Adipose tissue (tissue), 3 donors: ENCODE measurements around the gene HDGFL2. TPM values are rescaled to one million over a fixed set of nuclear protein-coding genes. Genes with fewer than 3 reads are reported as not detected.

Experiments
- H3K27ac ChIP-seq: one replicate; pipeline ENCODE4 v1.5.1; 2013; ENCODE audit warnings: low read depth, low read length
- WGBS, 3 donors: extraction: QIAGEN DNeasy Blood & Tissue Kit; methylation state at CpG; one replicate each; pipeline ENCODE4 v1.1.7; 2013; 5-methylcytosine and 5-hydroxymethylcytosine counted together
- polyA plus RNA-seq, 3 donors: library from polyadenylated mRNA; stranded (reverse); fragments of 200-250 nt; gene quantifications; one replicate each; pipeline ENCODE4 v1.2.3, GENCODE V29; 2013
- donor health status: healthy with polysubstance abuse.
- donor health status: Bipolar disorder and iron deficiency.
- donor health status: healthy.

The HDGFL2 gene
- polyA plus RNA-seq, 3 donors, result 20.5 to 60.3 (median 24.6) TPM

DNA sequence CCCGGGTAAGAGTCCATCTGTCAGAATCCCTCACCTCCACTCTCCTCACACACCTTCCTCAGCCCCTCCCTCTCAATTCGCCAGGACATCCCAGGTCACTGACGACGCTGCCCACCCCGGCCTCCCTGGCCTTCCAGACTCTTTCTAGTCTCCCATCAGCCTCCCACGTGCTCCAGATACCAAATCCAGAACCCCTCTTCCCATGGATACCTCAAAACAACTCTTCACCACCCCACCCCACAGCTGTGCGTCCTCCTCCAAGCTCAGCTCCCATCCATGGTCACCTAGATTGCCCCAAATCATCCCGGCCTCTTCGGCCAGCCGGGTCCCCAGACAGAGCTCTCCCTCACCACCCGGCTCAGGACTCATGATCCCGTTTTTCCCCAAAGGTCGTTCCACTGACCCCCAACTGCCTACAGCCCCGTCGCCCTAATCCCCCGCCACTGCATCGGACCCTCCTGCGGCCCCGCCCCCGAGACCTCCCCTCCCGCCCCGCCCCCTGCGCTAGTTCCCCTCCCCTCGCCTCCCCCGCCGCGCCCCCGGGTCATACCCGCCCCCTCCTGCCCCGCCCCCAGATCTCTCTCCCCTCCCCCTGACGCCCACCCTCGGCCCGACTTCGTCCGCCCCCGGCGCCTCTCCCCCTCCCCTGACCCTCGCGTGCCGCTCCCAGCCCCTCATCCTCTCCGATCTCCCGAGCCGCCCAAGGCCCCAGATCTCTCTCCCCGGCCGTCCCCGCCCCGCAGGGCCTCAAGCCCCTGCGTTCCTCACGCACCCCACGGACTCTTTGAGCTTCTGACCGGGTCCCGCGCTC, 15.0 kb upstream of the HDGFL2 start:
- 1 to 3% (median 2%) methylated on average over 33 to 44 of the region's 53 CpGs for WGBS, 3 donors
- no peak overlapping the region for H3K27ac ChIP-seq

DNA sequence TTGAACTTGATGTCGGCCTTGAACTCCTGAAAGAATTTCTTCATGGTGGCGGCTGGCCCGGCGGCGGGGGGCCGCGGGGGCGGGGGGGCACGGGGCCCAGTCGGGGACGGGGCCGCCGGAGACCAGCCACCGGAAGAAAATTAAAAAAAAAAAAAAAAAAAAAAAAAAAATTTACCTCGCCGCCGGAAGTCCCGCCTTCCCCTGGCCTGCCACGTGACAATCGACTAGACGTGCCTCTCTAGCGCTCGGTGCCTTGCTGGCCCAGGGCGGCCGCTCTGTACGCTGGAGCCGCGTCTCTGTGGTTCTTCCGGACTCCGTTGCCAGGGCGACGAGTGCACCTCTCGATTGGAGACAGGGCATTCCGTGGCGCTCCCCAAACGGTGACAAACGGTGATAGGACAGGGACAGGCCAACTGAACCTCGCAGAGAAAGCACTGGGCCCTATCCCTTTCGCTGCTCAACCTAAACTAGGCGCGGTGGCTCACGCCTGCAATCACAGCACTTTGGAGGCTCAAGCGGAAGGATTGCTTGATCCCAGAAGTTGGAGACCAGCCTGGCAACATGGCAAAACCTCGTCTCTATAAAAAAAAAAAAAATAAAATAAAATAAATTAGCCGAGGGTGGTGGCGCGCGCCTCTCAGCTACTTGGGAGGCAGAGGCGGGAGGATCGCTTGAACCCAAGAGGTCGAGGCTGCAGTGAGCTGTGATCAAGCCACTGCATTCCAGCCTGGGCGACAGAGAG, 14.3 kb upstream of the HDGFL2 start, which contains the start of gene UBXN6:
Gene UBXN6 (minus strand): TSS at position 141 of the 742 bp plus-strand sequence. CDS start 97 bp downstream, at position 44.
- WGBS, 3 donors, result 12 to 14% (median 12%) methylated on average over 38 to 50 of the region's 52 CpGs
- H3K27ac ChIP-seq, result no peak within 1 kb of the TSS

DNA sequence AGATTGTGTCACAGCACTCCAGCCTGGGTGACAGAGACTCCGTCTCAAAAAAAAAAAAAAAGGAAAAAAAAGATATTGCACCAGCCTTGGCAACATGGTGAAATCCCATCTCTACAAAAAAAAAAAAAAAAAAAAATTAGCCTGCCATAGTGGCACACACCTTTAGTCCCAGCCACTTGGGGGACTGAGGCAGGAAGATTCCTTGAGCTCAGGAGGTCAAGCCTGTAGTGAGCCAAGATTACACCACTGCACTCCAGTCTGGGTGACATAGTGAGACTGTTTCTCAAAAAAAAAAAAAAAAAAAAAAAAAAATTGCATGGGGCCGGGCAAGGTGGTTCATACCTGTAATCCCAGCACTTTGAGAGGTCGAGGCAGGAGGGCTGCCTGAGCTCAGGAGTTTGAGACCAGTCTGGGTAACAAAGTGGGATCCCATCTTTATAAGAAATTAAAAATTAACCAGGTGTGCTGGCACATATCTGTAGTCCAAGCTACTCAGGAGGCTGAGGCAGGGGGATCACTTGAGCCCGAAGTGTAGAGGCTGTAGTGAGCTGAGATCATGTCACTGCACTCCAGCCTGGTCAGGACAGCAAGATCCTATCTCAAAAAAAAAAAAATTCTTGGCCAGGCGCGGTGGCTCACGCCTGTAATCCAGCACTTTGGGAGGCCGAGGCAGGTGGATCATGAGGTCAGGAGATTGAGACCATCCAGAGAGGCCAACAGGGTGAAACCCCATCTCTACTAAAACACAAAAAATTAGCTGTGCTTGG, 7.1 kb upstream of the HDGFL2 start:
- 77 to 85% (median 82%) methylated on average over 8 of the region's 8 CpGs for WGBS, 3 donors
- H3K27ac ChIP-seq, result no peak overlapping the region

DNA sequence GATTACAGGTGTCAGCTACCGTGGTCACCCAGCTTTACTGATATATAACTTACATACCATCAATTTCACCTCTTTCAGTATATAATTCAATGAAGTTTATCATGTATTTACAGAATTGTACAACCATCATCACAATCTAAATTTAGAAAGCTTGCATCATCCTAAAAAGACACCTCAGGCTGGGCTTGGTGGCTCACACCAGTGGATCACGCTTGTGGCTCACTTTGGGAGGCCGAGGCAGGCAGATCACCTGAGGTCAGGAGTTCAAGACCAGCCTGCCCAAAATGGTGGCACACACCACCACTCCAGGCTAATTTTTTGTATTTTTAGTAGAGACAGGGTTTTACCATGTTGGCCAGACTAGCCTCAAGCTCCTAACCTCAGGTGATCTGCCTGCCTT, 4.3 kb upstream of the HDGFL2 start:
- WGBS, 3 donors, result 86 to 97% (median 90%) methylated on average over 3 of the region's 3 CpGs
- no peak overlapping the region for H3K27ac ChIP-seq

DNA sequence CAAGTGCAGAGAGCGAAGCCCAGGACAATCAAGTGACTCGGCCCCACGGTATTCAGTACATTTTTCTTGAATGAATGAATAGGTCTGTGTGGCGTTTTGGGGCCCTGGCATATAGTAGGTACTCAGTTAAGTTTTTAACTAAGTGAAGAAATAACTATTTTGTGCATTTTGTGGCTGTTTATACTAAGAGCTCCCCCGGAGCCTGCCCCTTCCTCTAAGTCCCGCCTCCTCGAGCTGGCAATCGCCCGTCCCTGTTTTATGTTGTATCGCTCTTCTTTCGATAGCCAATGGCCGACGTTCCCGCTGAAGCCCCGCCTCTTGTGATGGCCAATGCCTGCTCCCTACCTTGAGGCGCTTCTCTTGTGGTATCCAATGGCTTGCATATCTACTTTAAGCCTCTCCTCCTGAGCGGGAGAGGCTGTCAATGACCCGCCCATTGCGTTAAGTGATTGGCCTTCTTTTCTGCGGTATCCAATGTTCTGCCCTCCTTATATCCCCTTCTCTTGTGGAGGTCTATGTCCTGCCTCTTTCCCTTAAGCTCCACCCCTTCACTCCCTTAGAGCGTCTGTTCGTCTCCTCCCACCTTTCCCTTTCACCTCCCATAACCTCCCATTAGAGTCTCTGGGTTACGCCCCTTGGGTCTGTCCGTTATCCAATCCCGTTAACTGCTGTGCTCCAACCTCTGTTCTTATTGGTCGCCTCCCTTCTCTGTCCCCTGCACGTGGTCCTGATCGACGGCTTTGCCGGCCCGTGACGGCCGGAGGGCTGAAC, 509 bp upstream of the HDGFL2 start:
- WGBS, 3 donors, result 1% methylated on average over 33 of the region's 33 CpGs
- peak overlapping the region; percentile 54 for H3K27ac ChIP-seq

DNA sequence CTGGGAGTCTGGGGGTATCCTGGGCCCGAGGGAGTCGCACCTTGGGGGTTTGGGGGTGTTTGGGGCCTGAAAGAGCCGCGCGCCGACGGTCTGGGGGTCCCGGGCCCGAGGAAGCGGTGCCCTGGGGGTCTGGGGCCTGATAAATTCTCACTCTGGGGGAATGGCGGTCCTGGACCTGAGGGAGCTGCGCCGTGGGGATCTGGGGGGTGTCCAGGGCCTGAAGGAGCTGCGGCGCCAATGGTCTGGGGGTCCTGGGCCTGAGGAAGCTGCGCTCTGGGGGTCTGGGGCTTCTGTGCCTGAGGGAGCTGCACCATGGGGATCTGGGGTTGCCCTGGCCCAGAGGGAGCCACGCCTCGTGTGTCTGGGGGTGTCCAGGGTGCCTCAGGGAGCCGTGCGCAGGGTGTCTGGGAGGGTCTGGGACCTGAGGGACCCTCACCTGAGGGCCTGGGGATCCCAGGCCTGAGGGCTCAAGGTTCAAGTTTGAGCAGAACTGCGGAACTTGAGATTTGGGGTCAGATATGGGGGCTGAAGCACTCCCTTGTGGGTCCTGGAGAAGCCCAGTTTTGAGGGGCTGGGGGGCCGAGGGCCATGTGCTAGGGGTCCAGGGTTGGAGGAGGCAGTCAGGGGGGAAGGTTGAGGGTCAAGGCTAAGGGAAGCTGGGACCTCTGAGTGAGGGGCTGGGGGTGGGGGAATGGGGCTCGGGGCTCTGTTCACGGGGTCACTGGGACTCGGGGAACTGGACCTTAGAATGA, 1.1 kb downstream of the HDGFL2 start:
- 23 to 30% (median 25%) methylated on average over 25 of the region's 25 CpGs for whole genome bisulfite sequencing, 3 donors
- no peak overlapping the region for H3K27ac ChIP-seq

DNA sequence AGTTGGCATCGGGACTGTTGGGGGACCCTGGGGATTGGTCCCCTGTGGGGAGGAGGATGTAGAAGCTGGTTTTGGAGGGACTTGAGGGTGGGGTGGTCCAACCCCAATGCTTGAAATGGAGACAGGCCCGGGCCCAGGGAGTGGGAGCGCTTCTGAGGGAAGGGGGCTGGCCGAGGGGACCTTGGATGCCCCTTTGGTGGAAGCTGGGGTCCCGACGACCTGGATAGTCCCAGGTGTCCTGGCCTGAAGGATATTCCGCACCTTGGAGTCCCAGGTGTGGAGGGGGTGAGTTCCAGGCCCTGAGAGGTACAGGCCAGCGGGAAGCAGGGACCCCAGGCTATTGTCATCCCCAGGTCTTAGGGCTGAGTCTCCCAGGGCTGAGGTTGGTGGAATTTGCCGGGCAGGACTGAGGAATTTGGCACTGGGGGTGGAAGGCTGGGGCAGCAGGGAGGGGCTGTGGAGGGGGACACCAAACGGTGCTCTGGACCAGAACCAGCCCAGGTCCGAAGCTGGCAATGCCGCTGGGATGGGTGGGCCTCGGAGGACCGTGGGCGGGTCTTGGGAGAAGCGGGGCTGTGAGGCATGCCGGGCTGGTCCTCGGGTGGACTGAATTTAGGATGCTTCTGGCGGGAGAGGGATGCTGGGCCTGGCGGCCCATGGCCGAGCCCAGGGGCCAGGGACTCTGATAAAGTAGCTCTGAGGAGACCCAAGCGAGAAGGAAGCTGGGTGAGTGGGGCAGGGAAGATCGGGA, 1.8 kb downstream of the HDGFL2 start:
- WGBS, 3 donors, result 31 to 37% (median 36%) methylated on average over 23 of the region's 23 CpGs
- H3K27ac ChIP-seq, result no peak overlapping the region

DNA sequence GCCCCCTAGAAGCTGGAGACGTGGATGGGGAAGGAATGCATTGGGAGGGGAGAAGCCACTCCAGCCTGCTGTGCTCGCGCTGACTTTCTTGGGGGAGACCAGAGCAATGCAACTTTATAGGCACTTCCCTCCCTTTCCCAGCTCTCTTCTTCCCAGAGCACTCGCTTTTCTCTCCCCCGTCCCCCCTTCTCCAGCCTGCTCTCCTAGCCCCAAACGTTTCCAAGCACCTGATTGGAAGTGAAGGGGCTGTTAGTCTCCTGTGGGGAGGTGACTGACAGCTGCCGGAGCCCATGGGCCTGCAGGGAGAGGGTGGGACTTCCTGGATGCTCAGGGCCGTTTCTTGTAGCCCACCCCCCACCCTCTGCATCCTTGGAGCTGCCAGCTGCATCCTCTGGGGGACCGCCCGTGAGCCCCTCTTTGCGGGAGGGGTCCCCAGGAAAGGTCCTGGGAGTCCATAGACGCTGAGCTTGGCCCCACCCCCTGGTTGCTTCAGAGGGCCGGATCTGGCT, 2.5 kb downstream of the HDGFL2 start:
- H3K27ac ChIP-seq, result no peak overlapping the region
- 31 to 42% (median 31%) methylated on average over 13 of the region's 13 CpGs for WGBS, 3 donors

DNA sequence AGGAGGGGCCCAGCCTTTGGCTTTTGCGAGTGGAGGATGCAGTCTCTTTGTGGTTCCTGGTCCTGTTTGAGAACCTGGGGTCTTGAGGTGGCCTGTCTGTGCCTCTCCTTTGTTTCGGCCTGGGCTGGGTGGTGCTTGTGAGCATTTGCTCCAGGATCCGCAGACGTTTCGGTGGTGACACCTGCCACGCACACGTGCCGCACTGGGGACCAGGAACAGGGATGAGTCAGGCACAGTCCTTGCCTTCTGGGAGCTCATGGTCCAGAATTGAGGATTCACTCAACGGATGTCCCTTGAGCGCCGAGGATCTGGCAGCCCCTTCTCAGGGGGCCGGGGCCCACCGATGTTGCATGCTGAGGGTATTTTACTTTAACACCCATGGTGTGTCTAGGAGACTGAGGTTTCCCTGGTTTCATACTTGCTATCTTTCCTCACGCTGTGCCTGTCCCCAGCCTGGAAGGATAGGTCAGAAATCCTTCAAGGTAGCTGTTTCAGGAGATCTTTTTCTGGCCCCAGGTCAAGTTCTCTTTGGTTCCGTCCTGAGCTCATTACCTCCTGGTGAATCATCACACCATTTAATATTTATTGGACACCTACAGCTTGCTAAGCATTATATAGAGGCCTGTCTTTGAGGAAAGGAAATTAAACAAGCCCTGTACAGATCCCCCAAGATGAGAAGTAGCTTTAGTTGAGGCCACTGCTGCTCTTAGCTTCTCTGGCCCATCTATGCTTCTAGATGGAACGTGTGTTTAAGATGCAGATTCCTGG, 5.1 kb downstream of the HDGFL2 start:
- WGBS, 3 donors, result 85 to 89% (median 87%) methylated on average over 16 of the region's 16 CpGs
- no peak overlapping the region for H3K27ac ChIP-seq

DNA sequence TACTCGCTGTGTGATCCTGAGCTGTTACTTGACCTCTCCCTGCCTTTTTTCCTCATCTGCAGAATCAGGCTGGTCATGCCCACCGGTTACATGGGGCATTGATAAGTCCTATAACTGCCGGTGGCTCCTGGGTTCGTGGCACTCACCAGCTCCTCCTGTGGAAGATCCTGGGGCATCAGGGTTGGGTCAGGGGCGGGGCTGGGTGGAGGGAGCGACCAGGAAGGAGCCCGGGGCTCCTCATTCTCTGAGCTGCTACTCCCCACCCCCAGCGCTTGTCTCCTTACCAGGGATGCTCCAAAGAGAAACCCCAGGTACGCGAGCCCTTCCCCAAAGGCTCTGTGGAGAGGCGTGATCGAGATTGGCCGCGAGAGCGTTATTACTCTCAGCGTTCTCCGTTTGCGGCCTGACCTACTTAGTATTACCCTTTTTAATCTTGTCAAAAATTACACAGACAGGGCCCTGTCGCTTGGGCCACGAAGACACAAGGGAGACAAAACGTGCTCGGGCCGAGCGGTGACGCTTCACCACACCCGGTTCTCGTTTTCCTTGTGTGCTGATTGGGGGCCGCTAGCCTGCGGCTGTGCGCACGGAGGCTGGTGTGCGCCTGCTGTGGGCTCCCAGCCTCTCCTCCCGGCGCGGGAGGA, 10.7 kb downstream of the HDGFL2 start:
- no peak overlapping the region for H3K27ac ChIP-seq
- WGBS, 3 donors, result 92 to 95% (median 93%) methylated on average over 35 of the region's 35 CpGs

DNA sequence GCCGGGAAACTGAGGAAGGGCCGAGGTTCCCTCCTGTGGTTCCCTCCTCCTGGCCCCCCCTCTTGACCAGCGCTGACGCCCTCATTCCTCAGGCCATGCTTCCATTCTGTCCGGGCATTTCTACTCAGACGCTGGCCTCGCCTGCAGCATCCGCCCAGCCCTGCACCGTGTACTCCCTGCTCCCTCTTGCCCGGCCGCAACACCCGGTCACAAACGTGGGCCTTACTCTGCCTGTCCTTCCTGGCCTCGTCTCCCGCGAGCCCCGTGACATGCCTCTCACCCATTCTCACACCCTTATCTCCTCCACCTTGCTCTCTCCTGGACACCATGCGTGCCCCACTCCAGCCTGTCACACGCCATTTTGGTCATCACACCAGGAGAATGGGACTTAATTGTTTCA, 11.3 kb downstream of the HDGFL2 start:
- WGBS, 3 donors, result 90 to 93% (median 91%) methylated on average over 19 of the region's 19 CpGs
- H3K27ac ChIP-seq, result no peak overlapping the region

DNA sequence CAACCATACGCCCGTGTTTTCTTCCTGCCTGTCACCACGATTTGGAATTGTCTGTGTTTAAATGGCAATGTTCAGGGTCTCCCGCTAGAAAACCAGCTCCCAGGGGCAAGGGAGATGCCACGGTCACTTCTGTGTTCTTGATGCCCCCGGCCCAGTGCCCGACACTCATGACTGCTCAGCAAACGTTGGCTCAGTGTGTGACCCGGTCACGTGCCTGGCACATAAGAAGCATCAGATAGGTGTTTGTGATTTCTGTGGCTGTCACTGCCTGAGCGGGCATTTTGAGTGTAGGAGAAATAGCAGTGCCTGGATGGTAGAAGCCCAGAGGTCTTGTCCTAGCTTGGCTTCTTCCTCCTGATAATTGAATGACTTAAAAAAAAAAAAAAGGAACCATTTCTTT, 15.5 kb downstream of the HDGFL2 start:
- H3K27ac ChIP-seq, result no peak overlapping the region
- 85 to 90% (median 88%) methylated on average over 11 of the region's 11 CpGs for WGBS, 3 donors

DNA sequence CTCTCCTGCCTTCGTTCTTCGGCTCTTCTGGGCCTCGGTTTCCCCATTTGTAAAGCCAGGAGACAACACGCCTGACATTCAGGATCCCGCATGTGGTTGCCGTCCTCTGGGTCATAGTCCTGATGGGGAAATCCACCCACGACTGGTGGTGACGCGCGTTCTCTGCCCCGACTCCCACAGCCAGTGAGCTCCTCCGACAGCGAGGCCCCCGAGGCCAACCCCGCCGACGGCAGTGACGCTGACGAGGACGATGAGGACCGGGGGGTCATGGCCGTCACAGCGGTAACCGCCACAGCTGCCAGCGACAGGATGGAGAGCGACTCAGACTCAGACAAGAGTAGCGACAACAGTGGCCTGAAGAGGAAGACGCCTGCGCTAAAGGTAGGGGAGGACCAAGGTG, 16.4 kb downstream of the HDGFL2 start:
- H3K27ac ChIP-seq, result no peak overlapping the region
- WGBS, 3 donors, result 92 to 95% (median 95%) methylated on average over 29 of the region's 29 CpGs

DNA sequence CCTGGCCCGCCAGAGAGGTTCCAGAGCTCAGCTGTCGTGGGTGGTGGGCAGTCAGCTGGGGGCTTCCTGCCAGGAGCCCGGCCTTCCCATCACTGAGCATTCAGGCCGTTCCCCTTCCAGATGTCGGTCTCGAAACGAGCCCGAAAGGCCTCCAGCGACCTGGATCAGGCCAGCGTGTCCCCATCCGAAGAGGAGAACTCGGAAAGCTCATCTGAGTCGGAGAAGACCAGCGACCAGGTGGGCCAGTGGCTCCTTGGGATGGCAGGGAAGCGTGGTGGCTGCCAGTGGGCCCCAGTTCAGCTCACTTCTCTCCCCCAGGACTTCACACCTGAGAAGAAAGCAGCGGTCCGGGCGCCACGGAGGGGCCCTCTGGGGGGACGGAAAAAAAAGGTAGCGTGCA, 19.3 kb downstream of the HDGFL2 start:
- no peak overlapping the region for H3K27ac ChIP-seq
- 97 to 98% (median 97%) methylated on average over 20 to 21 of the region's 21 CpGs for WGBS, 3 donors

DNA sequence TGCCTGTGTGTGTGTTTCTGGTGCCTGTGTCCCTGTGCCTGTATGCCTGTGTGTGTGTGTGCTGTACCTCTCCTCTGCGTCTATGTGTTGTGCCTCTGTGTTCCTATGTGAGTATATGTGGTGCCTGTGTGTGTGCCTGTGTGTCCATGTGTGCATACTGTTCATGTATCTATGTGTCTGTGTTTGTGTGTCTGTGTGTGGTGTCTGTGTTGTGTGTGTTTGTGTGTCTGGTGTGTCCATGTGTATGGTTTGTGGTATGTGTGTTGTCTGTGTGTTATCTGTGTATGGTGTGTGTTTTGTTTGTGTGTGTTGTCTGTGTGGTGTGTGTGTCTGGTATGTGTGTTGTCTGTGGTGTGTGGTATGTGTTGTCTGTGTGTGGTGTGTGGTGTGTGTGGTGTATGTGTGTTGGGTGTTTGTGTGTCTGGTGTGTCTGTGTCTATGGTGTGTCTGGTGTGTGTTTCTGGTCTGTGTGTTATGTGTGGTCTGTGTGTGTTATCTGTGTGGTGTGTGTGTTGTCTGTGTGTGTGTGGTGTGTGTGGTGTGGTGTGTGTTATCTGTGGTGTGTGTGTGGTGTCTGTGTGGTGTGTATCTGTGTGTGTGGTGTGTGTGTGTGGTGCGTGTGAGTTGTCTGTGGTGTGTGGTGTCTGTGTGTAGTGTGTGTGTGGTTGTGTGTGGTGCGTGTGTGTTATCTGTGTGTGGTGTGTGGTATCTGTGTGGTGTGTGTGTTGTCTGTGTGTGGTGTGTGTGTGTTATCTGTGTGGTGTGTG, 20.4 kb downstream of the HDGFL2 start:
- 91 to 96% (median 92%) methylated on average over 3 of the region's 3 CpGs for WGBS, 3 donors
- H3K27ac ChIP-seq, result no peak overlapping the region
